Measurements from ENCODE around the gene SEMA4G.

The SEMA4G gene

DNA sequence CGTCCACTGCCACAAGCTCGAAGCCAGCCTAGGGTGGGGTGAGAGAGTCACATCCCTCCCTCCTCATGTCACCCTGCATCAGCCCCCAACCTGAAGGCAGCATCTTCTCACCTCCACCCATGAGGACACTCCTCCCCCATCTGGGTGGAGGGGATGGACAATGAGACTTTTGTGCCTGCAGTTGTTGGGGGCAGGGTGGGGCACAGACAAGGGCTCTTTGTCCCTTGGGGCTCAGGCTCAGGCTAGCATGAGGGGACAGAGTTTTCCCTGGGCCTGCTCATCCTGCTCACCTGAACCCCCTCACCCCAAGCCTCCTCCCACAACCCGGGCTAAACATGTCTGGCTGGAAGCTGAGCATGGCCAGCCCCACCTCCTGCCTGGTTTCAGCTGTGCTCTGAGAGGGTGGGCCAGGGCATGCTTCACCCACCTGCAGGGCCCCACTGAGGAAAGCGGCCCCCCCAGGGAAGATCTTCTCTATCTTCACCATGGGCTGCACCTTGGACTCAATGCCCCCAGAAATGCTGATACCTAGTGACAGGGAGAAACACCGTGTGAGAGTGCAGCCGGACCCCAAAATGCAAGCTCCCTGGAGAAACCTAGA lies 39.6 kb downstream of the SEMA4G start:
- no peak for DNase-seq

- DNase-seq: no peak
These were observed 41.0 kb downstream of the SEMA4G start for GRCh38 chr10:101010329-101010728.

DNA sequence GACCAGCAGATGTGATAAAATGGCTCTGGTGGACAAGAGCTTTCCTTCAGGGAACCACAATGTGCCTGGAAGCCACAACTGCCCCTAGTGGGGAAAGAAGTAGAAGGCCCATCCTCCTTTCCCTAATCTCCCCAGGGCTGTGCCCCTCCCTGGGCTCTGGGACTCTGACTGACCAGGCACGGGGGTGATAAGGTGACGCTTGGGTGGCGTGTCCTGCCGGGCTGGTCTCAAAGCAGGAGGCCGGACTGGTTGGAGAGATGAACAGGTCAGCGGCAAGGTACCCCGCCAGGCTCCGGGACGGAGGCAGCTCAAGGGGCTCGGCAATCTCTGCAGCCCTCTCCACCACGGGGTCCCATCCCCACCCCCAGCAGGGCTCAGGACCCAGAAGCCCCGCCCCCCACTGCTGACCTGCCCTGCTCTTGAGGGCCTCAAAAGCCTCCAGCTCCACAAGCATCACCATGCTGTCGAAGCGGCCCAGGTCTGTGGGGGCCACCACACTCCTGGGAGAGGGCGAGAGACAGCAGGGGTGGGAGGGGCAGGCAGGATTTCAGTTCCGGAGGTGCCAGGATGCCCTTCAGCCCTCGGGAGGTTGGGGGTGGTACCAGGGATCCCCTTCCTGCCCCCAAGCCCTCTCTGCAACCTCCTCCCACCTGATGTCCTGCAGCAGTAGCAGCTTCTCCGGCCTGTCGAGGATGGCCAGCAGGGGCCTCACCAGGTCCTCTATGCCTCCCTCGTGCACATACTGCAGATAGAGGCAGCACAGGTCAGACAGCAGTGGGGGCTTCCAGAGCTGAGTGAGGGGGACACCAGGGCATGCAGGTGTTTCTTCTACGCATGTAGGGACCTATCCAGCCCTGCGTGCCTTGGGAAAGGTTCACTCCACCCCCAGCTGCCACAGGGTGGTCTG lies 42.5 kb downstream of the SEMA4G start:
- no peak for DNase-seq

DNA sequence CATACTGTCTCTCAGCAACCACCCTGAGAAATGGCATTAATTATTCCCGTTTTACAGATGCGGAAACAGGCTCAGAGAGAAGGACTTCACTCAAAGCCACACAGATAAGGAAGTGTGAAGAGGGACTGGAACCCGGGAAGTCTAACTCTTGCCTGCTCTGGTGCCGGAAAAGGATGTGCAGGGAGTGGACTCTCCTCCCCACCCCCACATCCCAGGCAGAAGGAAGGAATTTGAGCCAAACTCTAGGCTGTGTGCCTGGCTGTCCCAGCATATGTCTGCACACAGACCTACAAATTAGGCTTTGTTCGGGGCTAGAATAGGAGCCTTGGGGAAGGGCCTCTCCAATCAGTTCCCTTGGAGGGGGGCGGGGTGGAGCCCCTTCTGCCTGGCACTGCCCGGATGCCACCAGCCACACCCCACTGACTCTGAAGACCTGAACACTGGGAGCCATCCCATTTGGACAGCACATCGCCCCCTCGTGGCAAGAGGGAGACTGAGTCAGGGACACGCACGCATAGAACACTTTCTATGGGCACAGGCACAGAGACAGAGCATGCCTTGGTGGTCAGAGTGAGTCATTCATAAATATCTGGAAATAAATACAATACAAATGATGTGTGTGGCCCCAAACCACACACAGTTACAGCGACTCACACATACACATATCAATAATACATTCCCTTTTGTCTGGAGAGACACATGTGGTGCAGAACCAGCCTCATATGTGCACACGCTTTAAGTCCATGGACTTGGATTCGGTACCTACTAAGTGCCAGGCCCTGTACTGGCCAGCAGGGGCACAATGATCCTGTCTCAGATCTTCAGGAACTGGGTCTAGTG lies 43.4 kb downstream of the SEMA4G start:
- peak; percentile 84 to 86 for DNase-seq

DNA sequence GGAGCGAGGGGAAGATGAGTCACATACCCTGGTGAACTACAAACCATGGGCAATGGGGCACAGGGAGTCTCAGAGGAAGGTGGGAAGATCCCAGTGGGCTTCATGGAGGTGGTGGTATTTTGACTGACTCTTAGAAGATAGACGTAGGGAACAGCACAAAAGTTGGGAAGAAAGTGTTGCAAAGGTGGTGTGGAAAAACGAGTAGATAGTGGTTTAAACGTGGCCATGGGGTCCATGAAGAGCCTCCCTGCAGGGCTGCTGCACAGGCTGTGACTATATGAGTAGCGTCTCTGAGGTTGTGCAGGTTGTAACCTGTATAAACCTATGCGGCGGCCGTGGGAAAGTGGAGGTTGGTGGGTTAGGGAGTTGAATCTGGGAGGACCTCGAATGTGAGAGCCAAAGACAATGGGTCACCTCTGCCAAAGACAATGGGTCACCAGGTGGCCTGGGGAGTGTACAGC lies 44.1 kb downstream of the SEMA4G start:
- DNase-seq: no peak

DNA sequence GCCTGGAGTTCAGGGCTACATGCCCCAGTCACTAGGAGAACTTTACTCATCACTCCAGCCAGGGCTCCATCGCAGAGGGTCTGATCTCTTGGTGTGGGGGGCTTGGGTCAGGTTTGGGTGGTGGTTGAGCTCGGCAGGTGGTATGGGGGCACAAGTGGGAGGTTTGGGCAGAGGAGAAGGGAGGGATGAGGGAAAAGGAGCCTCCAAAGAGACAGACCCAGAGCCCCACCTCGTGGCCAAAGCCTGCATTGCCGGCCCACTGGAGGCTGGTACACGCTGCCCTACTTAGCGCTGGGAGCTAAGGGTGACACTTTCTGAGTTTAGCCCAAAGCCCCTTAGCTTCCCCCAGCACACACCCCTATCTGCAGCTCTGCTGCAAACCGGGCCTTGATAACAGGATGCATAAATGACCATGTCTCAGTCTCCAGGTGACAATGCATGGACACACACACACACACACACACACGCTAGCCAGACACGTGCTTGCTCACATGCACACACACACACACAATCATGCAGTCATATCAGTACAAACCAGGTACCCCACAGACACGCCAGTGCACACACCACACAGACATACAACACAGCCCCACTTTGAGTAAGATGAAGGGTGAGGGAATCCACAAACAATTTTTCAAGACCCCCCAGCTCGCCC lies 45.1 kb downstream of the SEMA4G start:
- peak; percentile 42 to 46 for DNase-seq

GRCh38 chr10:101014966-101015581 lies 45.8 kb downstream of the SEMA4G start:
- DNase-seq: no peak

DNA sequence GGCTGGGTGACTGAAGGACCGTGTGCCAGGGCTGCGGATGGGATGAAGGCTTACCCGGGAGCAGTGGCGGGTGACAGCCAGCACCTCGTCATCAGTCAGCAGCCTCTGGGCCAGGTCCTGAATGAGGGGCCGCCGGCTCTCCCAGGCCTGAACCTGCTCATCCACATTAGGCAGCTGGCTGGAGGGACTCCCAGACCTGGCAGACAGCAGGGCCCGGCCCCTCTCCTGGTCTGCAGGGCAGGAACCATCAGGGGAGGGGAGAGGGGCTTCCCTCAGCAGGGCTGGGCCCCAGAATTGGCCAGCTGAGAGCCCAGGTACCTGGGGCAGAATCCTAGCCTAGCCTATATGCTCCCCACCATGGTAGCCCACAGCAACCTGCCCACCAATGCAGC lies 46.3 kb downstream of the SEMA4G start:
- DNase-seq: no peak

GRCh38 chr10:101016814-101017213 lies 47.5 kb downstream of the SEMA4G start:
- DNase-seq: no peak

- no peak for DNase-seq
These were observed 48.9 kb downstream of the SEMA4G start for GRCh38 chr10:101018118-101018599.

DNA sequence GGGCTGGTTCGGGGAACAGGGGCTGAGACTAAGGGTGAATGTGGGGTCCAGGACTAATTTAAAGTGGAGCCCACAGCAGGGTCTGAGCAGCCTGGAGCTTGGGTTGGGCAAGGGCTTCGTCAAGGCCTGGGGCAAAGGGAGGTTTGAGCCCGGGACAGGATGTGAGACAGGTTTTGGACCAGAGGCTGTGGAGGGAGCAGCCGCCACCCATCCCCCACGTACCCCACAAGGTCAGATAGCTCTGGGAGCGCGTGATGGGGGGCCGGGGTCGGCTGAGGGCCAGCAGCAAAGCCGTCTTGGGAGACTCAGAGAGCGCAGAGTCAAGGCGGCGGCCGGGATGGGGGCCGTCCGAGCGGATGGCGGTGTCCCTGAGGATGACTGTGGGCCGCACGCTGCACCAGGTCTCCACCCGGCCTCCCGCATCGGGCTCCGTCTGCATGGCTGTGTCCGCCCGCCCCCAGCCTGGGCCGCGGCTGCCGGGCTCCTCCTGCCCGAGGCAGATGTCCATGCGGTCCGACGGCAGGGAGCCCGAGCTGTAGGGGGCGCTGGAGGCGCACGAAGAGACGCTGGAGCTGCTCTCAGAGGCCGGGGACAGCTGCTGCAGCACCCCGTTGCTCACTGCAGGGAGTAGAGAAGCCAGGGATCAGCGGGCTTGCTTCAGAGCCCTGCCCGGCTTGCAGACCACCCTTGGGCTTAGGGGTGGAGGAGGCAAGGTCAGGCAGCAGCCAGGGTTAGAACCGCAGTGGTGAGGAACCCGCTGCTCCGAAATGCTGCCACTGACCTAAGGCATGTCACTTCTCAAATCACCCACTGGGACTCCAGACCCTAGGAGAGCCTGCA lies 49.5 kb downstream of the SEMA4G start:
- peak; percentile 67 to 75 for DNase-seq

Data from AML-193 (cell line).